Parathyroid adenoma (tissue), 2 donors: ENCODE measurements around the gene ASIC2.

Experiments used
- H2AFZ ChIP-seq: fragments of 300-600 bp; sonication (generic); one replicate; pipeline ENCODE4 v1.7.0; 2017; ENCODE audit warnings: antibody characterized with exemption, mild to moderate bottlenecking
- H3K27ac ChIP-seq: fragments of 300-600 bp; sonication (generic); one replicate; pipeline ENCODE4 v1.7.0; 2017
- H3K27me3 ChIP-seq: fragments of 300-600 bp; sonication (generic); one replicate; pipeline ENCODE4 v1.7.0; 2017; ENCODE audit warnings: low read length; ENCODE audit not compliant: control insufficient read depth, insufficient read depth
- H3K36me3 ChIP-seq: fragments of 300-600 bp; sonication (generic); one replicate; pipeline ENCODE4 v1.7.0; 2017; ENCODE audit warnings: low read length; ENCODE audit not compliant: control insufficient read depth, insufficient read depth
- H3K4me1 ChIP-seq: fragments of 300-600 bp; sonication (generic); one replicate; pipeline ENCODE4 v1.7.0; 2017; ENCODE audit warnings: control low read depth
- H3K4me2 ChIP-seq: fragments of 300-600 bp; sonication (generic); one replicate; pipeline ENCODE4 v1.7.0; 2017; ENCODE audit warnings: low read length
- H3K4me3 ChIP-seq: fragments of 300-600 bp; sonication (generic); one replicate; pipeline ENCODE4 v1.7.0; 2017; ENCODE audit warnings: low read depth, low read length
- H3K79me2 ChIP-seq: fragments of 300-600 bp; sonication (generic); one replicate; pipeline ENCODE4 v1.7.0; 2017; ENCODE audit warnings: control low read depth
- H3K9ac ChIP-seq: fragments of 300-600 bp; sonication (generic); one replicate; pipeline ENCODE4 v1.7.0; 2017; ENCODE audit warnings: mild to moderate bottlenecking
- H3K9me3 ChIP-seq: fragments of 300-600 bp; sonication (generic); one replicate; pipeline ENCODE4 v1.7.0; 2017; ENCODE audit warnings: low read length; ENCODE audit not compliant: control insufficient read depth
- TF ChIP-seq, protein P1 (sequence below): fragments of 300-600 bp; sonication (generic); IDR thresholded peaks from one replicate; pipeline ENCODE4 v1.7.0; 2017; ENCODE audit warnings: antibody characterized with exemption, mild to moderate bottlenecking
- donor health status: primary hyperparathyroidism.

Gene ASIC2

DNA sequence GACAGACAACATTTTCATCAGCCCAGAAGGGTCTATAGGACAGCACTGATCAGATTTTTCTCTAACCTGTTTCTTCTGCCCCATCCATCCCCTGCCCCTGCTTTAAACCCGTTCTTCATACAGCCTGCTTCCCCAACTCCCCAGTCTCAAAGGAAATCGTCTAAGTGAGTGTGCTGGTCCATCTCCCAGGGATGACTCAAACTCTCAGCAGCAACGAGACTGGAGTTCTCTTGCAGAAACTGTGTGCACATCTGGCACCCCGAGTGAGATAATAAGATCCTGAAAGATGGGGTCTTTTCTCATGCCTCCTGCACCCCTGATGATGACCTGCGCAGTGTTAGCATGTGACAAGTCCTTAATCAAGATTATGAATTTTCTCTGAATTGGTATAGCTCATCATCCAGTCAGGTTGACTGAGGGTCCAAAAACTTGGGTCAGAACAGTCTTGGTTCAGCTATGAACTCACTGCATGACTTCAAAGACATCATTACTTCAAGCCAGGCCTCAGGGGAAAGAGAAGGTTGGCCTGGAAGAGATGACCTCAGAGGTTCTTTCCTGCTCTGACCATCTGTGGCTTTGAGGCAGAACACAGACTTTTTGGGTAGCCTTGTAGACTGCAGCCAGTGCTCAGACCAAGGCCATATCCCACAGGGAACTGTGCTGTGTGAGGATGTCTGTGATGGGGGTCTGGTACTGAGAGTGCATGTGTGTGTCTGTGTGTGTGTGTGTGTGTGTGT is 183.6 kb downstream of the ASIC2 start:
- Histone ChIP-seq H3K79me2 (no peaks in the 10 kb centered on the region), H3K36me3 (no peaks in the 10 kb centered on the region), H3K4me2 (no peak overlapping the region), H3K9me3 (no peaks in the 10 kb centered on the region), H3K9ac (no peak overlapping the region), H3K27me3 (no peaks in the 10 kb centered on the region), H3K27ac (no peak overlapping the region), H3K4me3 (no peak overlapping the region), H3K4me1 (no peaks in the 10 kb centered on the region), H2AFZ (no peak overlapping the region)
- TF ChIP-seq, protein P1, sequence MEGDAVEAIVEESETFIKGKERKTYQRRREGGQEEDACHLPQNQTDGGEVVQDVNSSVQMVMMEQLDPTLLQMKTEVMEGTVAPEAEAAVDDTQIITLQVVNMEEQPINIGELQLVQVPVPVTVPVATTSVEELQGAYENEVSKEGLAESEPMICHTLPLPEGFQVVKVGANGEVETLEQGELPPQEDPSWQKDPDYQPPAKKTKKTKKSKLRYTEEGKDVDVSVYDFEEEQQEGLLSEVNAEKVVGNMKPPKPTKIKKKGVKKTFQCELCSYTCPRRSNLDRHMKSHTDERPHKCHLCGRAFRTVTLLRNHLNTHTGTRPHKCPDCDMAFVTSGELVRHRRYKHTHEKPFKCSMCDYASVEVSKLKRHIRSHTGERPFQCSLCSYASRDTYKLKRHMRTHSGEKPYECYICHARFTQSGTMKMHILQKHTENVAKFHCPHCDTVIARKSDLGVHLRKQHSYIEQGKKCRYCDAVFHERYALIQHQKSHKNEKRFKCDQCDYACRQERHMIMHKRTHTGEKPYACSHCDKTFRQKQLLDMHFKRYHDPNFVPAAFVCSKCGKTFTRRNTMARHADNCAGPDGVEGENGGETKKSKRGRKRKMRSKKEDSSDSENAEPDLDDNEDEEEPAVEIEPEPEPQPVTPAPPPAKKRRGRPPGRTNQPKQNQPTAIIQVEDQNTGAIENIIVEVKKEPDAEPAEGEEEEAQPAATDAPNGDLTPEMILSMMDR = no peak

DNA sequence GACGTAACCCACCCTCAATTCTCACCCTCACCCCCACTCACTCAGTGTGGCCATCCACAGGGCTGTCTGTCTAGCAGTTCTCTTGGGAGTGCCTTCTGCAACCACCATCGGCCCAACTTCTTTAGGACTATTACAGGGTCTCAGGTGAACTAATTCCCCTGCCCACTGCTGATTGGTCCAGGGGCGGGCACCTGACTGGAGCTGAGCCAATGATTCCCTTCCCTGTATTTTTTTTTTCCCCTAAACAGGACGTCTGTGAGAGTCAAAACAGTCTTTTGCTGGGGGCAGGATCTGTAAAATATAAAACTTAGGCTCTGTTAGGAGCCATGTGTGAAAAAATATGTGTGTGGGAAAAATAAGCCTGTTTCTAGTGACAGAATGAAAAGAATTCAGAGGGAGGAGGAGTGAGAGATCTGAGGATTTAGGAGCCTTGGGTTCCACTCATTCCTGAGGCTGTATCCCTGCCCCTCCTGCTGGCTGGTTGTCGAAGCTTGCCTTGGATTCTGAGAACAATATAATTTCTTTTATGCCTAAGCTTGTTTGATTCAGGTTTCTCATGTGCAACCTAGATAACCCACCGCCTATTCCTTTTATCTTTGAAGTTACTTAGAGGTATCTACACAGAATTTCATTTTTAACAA is 186.4 kb downstream of the ASIC2 start:
- no peaks in the 10 kb centered on the region for H3K4me1 ChIP-seq
- no peak overlapping the region for H3K9ac ChIP-seq
- H2AFZ ChIP-seq = no peak overlapping the region
- H3K36me3 ChIP-seq = no peaks in the 10 kb centered on the region
- H3K9me3 ChIP-seq = no peaks in the 10 kb centered on the region
- no peaks in the 10 kb centered on the region for H3K27me3 ChIP-seq
- no peak overlapping the region for H3K4me3 ChIP-seq
- H3K4me2 ChIP-seq = no peak overlapping the region
- TF ChIP-seq, protein P1 = no peak
- no peaks in the 10 kb centered on the region for H3K79me2 ChIP-seq
- no peak overlapping the region for H3K27ac ChIP-seq

DNA sequence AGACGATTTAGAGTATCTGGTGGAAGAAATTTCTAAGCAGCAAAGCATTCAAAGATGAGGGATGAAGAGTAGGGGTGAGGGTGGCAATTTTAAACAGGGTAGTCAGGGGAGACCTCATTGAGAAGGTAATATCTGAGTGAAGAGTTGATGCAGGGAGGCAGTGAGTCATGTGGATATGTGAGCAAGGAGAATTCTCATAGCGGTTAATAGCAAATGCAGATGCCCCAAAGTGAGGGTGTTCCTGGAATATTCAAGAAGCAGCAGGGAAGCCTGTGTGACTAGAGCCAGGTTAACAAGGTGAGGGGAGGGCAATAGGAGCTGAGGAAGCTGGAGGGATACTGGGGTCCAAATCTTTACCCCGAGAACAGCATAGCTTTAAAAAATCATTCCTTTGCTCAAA is 187.2 kb downstream of the ASIC2 start:
- Histone ChIP-seq H3K36me3 (no peaks in the 10 kb centered on the region), H3K79me2 (no peaks in the 10 kb centered on the region), H3K9ac (no peak overlapping the region), H3K27me3 (no peaks in the 10 kb centered on the region), H3K27ac (no peak overlapping the region), H2AFZ (no peak overlapping the region), H3K4me1 (no peaks in the 10 kb centered on the region), H3K9me3 (no peaks in the 10 kb centered on the region), H3K4me3 (no peak overlapping the region), H3K4me2 (no peak overlapping the region)
- TF ChIP-seq, protein P1 = no peak

DNA sequence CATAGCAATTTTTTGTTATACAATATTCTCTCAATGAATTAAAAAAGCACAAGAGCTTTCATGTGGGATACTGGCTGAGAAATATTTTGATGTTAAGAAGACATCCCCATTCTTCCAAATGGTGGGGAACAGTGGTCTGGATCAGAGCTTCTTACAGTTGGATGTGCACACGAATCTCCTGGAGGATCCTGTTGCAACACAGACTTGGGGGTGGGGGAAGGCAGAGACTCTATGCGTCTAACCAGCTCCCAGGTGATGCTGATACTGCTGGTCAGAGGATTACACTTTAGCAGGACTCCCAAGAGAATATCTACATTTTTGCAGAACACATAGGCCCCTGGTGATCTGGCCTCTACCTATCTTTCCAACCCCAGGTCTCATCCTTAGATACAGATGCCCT is 193.2 kb downstream of the ASIC2 start:
- Histone ChIP-seq H3K27me3 (no peaks in the 10 kb centered on the region), H3K27ac (no peak overlapping the region), H3K9me3 (no peaks in the 10 kb centered on the region), H3K36me3 (no peaks in the 10 kb centered on the region), H3K4me1 (no peaks in the 10 kb centered on the region), H2AFZ (no peak overlapping the region), H3K9ac (no peak overlapping the region), H3K79me2 (no peaks in the 10 kb centered on the region), H3K4me2 (no peak overlapping the region), H3K4me3 (no peak overlapping the region)
- TF ChIP-seq, protein P1 = no peak

DNA sequence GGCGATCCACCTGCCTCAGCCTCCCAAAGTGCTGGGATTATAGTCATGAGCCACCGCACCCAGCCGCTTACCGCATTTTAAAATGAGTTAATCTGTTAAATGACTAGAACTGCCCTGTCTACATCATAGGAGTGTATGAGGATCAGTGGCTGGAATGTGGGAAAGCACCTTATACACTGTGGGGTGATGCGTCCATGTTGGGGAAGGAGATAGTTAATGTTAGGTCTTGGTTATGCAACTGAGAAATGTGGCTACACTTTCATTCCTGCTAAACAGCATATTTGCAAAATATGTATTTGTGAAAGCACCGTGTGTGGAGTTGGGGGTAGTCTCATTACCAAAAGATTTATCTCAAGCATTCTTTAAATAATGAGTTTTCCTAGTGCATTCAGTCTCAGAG is 193.8 kb downstream of the ASIC2 start:
- H3K36me3 ChIP-seq = no peaks in the 10 kb centered on the region
- H3K9ac ChIP-seq = no peak overlapping the region
- TF ChIP-seq, protein P1 = no peak
- no peak overlapping the region for H3K4me2 ChIP-seq
- H3K9me3 ChIP-seq = no peaks in the 10 kb centered on the region
- H3K27me3 ChIP-seq = no peaks in the 10 kb centered on the region
- no peak overlapping the region for H3K4me3 ChIP-seq
- no peaks in the 10 kb centered on the region for H3K79me2 ChIP-seq
- no peak overlapping the region for H2AFZ ChIP-seq
- no peak overlapping the region for H3K27ac ChIP-seq
- no peaks in the 10 kb centered on the region for H3K4me1 ChIP-seq
